Uterine smooth muscle cell (primary cell): ENCODE measurements around the gene LMBR1. TPM values are rescaled to one million over a fixed set of nuclear protein-coding genes. Genes with fewer than 3 reads are reported as not detected.

ENCODE experiments used
- total RNA-seq: library from RNA; depleted of rRNA; stranded (reverse); fragments of >200 nt; gene quantifications from 2 replicates; pipeline ENCODE4 v1.2.3, GENCODE V29; 2014

The LMBR1 gene
- 47.7 and 59.7 TPM in 2 replicates for total RNA-seq

GRCh38 chr7:156892821-156893706 lies at the start of gene LMBR1:
Gene LMBR1, minus strand, starts transcription at chr7:156893183. Its CDS starts 190 bp downstream, at chr7:156892993.

GRCh38 chr7:156640257-156640948 lies 252.6 kb downstream of the LMBR1 start, which contains the start of gene RNF32:
Gene RNF32, plus strand, starts transcription at chr7:156640774. Its CDS starts 3,104 bp downstream, at chr7:156643878.

Other genes starting within 250 kb of the LMBR1 start
- 18.2 and 24.0 TPM in 2 replicates for gene NOM1, start 56.5 kb upstream of the LMBR1 start, total RNA-seq
- gene MNX1, start 117.5 kb upstream of the LMBR1 start, total RNA-seq = not detected in 2 replicates
- 92.7 and 107 TPM in 2 replicates for gene UBE3C, start 245.7 kb upstream of the LMBR1 start, total RNA-seq